CD14-positive monocyte (primary cell): ENCODE results near the gene EDC4. TPM values are rescaled to one million over a fixed set of nuclear protein-coding genes. Genes with fewer than 3 reads are reported as not detected.

ENCODE experiments used
- DNase-seq, 3 donors: peaks; one replicate each; pipeline ENCODE4 v3.0.0-alpha.2; 2011 to 2022
- H2AFZ ChIP-seq: 2 replicates; pipeline ENCODE4 v1.6.0; 2012; ENCODE audit warnings: mild to moderate bottlenecking, low read depth, low read length, inconsistent platforms; ENCODE audit not compliant: insufficient read depth, poor library complexity, severe bottlenecking
- H3K27ac ChIP-seq, 2 donors: 1 replicate in 1 of 2; 2 replicates in 1 of 2; pipeline ENCODE4 v1.5.1; 2012 to 2013; ENCODE audit warnings: low read length in 2 of 2, control low read depth in 1 of 2, inconsistent platforms in 1 of 2, low read depth in 1 of 2, mild to moderate bottlenecking in 1 of 2
- H3K27me3 ChIP-seq, 2 donors: one replicate each; pipeline versions ENCODE4 v1.6.0 to v1.6.1; 2011 to 2013; ENCODE audit warnings: low read length in 2 of 2; ENCODE audit not compliant: control insufficient read depth in 2 of 2, insufficient read depth in 2 of 2
- H3K36me3 ChIP-seq, 2 donors: replicated peaks in 1 of 2; 1 replicate in 1 of 2; 2 replicates in 1 of 2; pipeline versions ENCODE4 v1.5.1 to v1.6.1; 2012 to 2013; ENCODE audit warnings: low read length in 2 of 2, control low read depth in 1 of 2, inconsistent platforms in 1 of 2, mild to moderate bottlenecking in 1 of 2; ENCODE audit not compliant: insufficient read depth in 2 of 2, control insufficient read depth in 1 of 2
- H3K4me1 ChIP-seq, 2 donors: 1 replicate in 1 of 2; 2 replicates in 1 of 2; pipeline versions ENCODE4 v1.5.1 to v1.6.1; 2012 to 2013; ENCODE audit warnings: low read length in 2 of 2, control low read depth in 1 of 2, inconsistent platforms in 1 of 2, mild to moderate bottlenecking in 1 of 2, moderate library complexity in 1 of 2; ENCODE audit not compliant: insufficient read depth in 2 of 2, control insufficient read depth in 1 of 2
- H3K4me2 ChIP-seq: replicated peaks from 2 replicates; pipeline ENCODE3; 2012; ENCODE audit warnings: low read length, moderate library complexity, mild to moderate bottlenecking; ENCODE audit not compliant: poor library complexity, severe bottlenecking; ENCODE audit errors: extremely low read depth
- H3K4me3 ChIP-seq, 3 experiments: fragments of 200-600 bp in 1 of 3; sonication (generic) in 1 of 3; replicated peaks in 1 of 3; 1 replicate in 2 of 3; 2 replicates in 1 of 3; pipeline ENCODE4 v1.5.1; 2011 to 2013; ENCODE audit warnings: low read length in 3 of 3, mild to moderate bottlenecking in 3 of 3, control low read depth in 2 of 3, low read depth in 2 of 3, inconsistent platforms in 1 of 3, moderate library complexity in 1 of 3
- H3K79me2 ChIP-seq: 2 replicates; pipeline ENCODE4 v1.6.0; 2012; ENCODE audit warnings: mild to moderate bottlenecking, control low read depth, inconsistent platforms, low read length, moderate library complexity; ENCODE audit not compliant: insufficient read depth
- H3K9ac ChIP-seq: 2 replicates; pipeline ENCODE4 v1.6.0; 2017; ENCODE audit warnings: low read length, mild to moderate bottlenecking; ENCODE audit not compliant: insufficient read depth, poor library complexity, severe bottlenecking
- H3K9me3 ChIP-seq, 2 donors: replicated peaks in 1 of 2; 1 replicate in 1 of 2; 2 replicates in 1 of 2; pipeline versions ENCODE4 v1.5.1 to v1.6.1; 2012 to 2013; ENCODE audit warnings: low read length in 2 of 2, control low read depth in 1 of 2; ENCODE audit not compliant: control insufficient read depth in 1 of 2, insufficient read depth in 1 of 2
- H4K20me1 ChIP-seq: 2 replicates; pipeline ENCODE4 v1.6.0; 2012; ENCODE audit warnings: mild to moderate bottlenecking, low read length, control low read depth, moderate library complexity; ENCODE audit not compliant: insufficient read depth
- H3K27ac Mint-ChIP-seq, 7 donors: one replicate each; pipeline ENCODE4 v1.8.0; 2020; ENCODE audit warnings: mild to moderate bottlenecking in 7 of 7, mixed read lengths in 7 of 7, moderate library complexity in 6 of 7, inconsistent platforms in 2 of 7
- H3K27me3 Mint-ChIP-seq, 3 donors: one replicate each; pipeline ENCODE4 v1.8.0; 2021 to 2022; ENCODE audit warnings: low read depth in 3 of 3, mild to moderate bottlenecking in 3 of 3, mixed read lengths in 3 of 3, moderate library complexity in 3 of 3, inconsistent platforms in 1 of 3
- H3K36me3 Mint-ChIP-seq, 2 donors: one replicate each; pipeline ENCODE4 v1.8.0; 2020; ENCODE audit warnings: mixed read lengths in 2 of 2, inconsistent platforms in 1 of 2, mild to moderate bottlenecking in 1 of 2
- H3K4me1 Mint-ChIP-seq: one replicate; pipeline ENCODE4 v1.8.0; 2020; ENCODE audit warnings: mild to moderate bottlenecking, mixed read lengths
- H3K4me3 Mint-ChIP-seq, 2 donors: one replicate each; pipeline ENCODE4 v1.8.0; 2020; ENCODE audit warnings: mild to moderate bottlenecking in 2 of 2, mixed read lengths in 2 of 2, moderate library complexity in 1 of 2
- H3K9me3 Mint-ChIP-seq, 7 donors: one replicate each; pipeline ENCODE4 v1.8.0; 2020 to 2022; ENCODE audit warnings: mixed read lengths in 7 of 7, mild to moderate bottlenecking in 6 of 7, moderate library complexity in 6 of 7, inconsistent platforms in 2 of 7
- CTCF ChIP-seq: fragments of 200-600 bp; IDR thresholded peaks from one replicate; pipeline ENCODE4 v1.8.0; 2022; ENCODE audit warnings: antibody characterized with exemption, mild to moderate bottlenecking
- WGBS: methylation state at CpG from one replicate; pipeline ENCODE4 v1.1.5; 2013; ENCODE audit warnings: missing lambda C conversion rate; ENCODE audit not compliant: insufficient coverage; 5-methylcytosine and 5-hydroxymethylcytosine counted together
- intact Hi-C, 2 donors: fragments of 100-400 bp; cut with micrococcal nuclease; formaldehyde crosslinking; loops; one replicate each; pipeline versions ENCODE4 v1.15.0 to v1.15.1; 2023
- polyA plus RNA-seq, 3 donors: library from polyadenylated mRNA; depleted of rRNA in 1 of 3; unstranded in 2 of 3; stranded (reverse) in 1 of 3; fragments of 300-500 nt in 2 of 3; fragments of >200 nt in 1 of 3; fragmentation: Illumina TruSeq in 2 of 3; gene quantifications; 1 replicate in 2 of 3; 2 replicates in 1 of 3; pipeline ENCODE4 v1.2.3, GENCODE V29; 2012 to 2021

EDC4 gene
- polyA plus RNA-seq, 3 donors: 13.7 to 84.9 (median 18.2) TPM

DNA sequence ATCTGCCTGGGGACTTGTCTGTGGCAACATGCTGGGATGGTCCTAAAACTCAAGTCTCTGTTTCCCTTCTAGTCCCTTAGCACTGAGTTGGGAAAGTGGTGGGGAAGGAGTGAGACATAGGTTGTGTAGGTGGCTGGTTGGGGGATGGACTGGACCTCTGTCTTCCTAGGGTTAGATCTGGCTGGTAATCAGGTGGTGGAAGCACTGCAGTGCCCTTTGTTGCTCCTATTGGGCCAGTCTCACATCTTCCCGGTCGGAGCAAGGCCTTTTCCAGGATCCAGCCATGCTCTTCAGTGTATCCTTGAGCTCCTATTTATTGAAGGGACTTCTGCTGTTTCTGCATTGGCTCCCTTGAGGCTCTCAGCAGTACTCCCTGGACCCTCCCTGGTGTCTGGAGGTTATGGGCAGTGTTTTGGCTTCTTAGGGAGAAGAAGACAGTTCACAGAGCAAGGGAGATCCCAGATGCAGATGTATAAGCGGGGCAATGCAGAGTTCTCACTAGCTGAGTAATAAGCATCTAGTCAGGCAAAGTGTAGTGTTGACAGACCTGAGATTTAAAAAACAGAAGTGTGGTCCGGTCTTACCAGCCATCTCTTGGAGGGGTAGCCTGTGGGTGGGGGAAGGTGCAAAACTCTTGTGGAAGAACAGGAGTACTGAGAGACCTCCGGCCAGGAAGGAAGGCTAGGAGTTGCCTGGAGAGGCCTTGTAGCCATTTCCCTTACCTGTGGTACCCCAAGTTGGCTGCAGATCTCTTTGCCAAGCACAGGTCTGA, 27.4 kb upstream of the EDC4 start:
- H3K27me3 ChIP-seq: no peaks in the 10 kb centered on the region
- H3K4me3 ChIP-seq: peak overlapping the region in 2 of 3 experiments; percentile 58 to 90
- no peaks in the 10 kb centered on the region for H3K36me3 ChIP-seq
- H3K27ac ChIP-seq: peak overlapping the region; percentile 81 to 83
- peaks cover 48% of the 10 kb centered on the region for H4K20me1 ChIP-seq
- H3K36me3 Mint-ChIP-seq: peaks cover 4 to 5% of the 10 kb centered on the region in 2 donors
- DNase-seq: peak in 2 of 3 donors; percentile 26 to 45
- peak overlapping the region; percentile 97 for H3K4me2 ChIP-seq
- H3K9me3 Mint-ChIP-seq: peaks cover 0 to 3% (median 0%) of the 10 kb centered on the region in 7 donors
- peaks cover 52% of the 10 kb centered on the region for H3K4me1 Mint-ChIP-seq
- intact Hi-C loops: loop anchor here (1.0 to 10.0 kb wide), 4 partner anchors 12 to 181 kb away; partner anchors contain the start of genes ACD (in 1 of the 2), C16orf86 (in 1 of the 2), EDC4 (in 1 of the 2) and ENKD1 (in 1 of the 2)
- H3K27me3 Mint-ChIP-seq: peaks cover 0 to 1% (median 1%) of the 10 kb centered on the region in 3 donors
- peak overlapping the region; percentile 82 to 93 for H3K4me3 Mint-ChIP-seq
- H3K9me3 ChIP-seq: no peaks in the 10 kb centered on the region
- peak overlapping the region; percentile 98 for H2AFZ ChIP-seq
- peak overlapping the region; percentile 82 to 94 (median 84) for H3K27ac Mint-ChIP-seq
- H3K9ac ChIP-seq: peak overlapping the region; percentile 83
- WGBS: 84% methylated on average over 4 of the region's 5 CpGs
- H3K79me2 ChIP-seq: peaks cover 71% of the 10 kb centered on the region
- peaks cover 52 to 63% of the 10 kb centered on the region in 2 donors for H3K4me1 ChIP-seq
- no peak for TF ChIP-seq CTCF

DNA sequence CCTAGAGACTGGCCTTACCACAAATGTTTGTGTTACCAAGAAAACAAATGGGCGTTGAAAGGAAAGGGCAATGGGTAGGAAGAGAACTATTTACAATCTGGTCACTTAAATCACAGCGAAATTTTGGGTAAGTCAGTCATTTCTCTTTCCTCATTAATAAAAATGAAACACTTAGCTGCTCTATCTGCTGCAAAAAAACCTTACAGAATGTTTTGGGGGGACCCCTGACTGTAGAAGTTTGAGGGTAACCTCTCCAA, 26.9 kb upstream of the EDC4 start:
- intact Hi-C loops: loop anchor here (1.0 to 10.0 kb wide), 4 partner anchors 13 to 181 kb away; partner anchors contain the start of genes ACD (in 1 of the 2), C16orf86 (in 1 of the 2), EDC4 (in 1 of the 2) and ENKD1 (in 1 of the 2)
- Histone ChIP-seq H4K20me1 (peaks cover 50% of the 10 kb centered on the region), H3K9ac (peak overlapping the region; percentile 83), H3K4me3 (peak overlapping the region; percentile 58 to 94 (median 90)), H3K27ac (peak overlapping the region; percentile 81 to 83), H3K36me3 (no peaks in the 10 kb centered on the region), H3K79me2 (peaks cover 76% of the 10 kb centered on the region), H3K4me2 (peak overlapping the region; percentile 97), H3K4me1 (peaks cover 52 to 63% of the 10 kb centered on the region in 2 donors), H2AFZ (peak overlapping the region; percentile 98), H3K27me3 (no peaks in the 10 kb centered on the region), H3K9me3 (no peaks in the 10 kb centered on the region)
- H3K27me3 Mint-ChIP-seq: peaks cover 0 to 1% (median 1%) of the 10 kb centered on the region in 3 donors
- H3K9me3 Mint-ChIP-seq: peaks cover 0 to 3% (median 0%) of the 10 kb centered on the region in 7 donors
- peaks cover 4 to 5% of the 10 kb centered on the region in 2 donors for H3K36me3 Mint-ChIP-seq
- no CpG with 5 or more reads among the region's 2 CpGs for WGBS
- no peak for DNase-seq
- no peak for TF ChIP-seq CTCF
- peak overlapping the region; percentile 82 to 93 for H3K4me3 Mint-ChIP-seq
- H3K27ac Mint-ChIP-seq: peak overlapping the region; percentile 82 to 94 (median 89)
- peaks cover 52% of the 10 kb centered on the region for H3K4me1 Mint-ChIP-seq
